K562 (cell line): Measurements from ENCODE around the gene ACOX1. TPM values are rescaled to one million over a fixed set of nuclear protein-coding genes. Genes with fewer than 3 reads are reported as not detected.

ENCODE experiments used
- BMI1 ChIP-seq: fragments of 150-350 bp; IDR thresholded peaks from 2 replicates; pipeline ENCODE4 v1.6.1; 2014; ENCODE audit warnings: low read length
- CCNT2 ChIP-seq: IDR thresholded peaks from 2 replicates; pipeline ENCODE4 v1.6.1; 2011; ENCODE audit warnings: borderline replicate concordance, low read depth, mild to moderate bottlenecking, moderate library complexity, mixed read lengths, low read length; ENCODE audit not compliant: insufficient read length; ENCODE audit errors: extremely low read depth
- EWSR1 ChIP-seq: fragments of 450-650 bp; IDR thresholded peaks from 2 replicates; pipeline ENCODE4 v1.6.1; 2018; ENCODE audit warnings: borderline replicate concordance, mild to moderate bottlenecking, low read depth, moderate library complexity; ENCODE audit not compliant: partially characterized antibody
- GTF2B ChIP-seq: IDR thresholded peaks from 2 replicates; pipeline ENCODE4 v1.6.1; 2011; ENCODE audit not compliant: insufficient read length; ENCODE audit errors: extremely low read depth
- MNT ChIP-seq, 2 experiments: fragments of 450-650 bp; conservative IDR thresholded peaks; 2 replicates each; pipeline ENCODE4 v1.6.1; 2017; ENCODE audit warnings: mild to moderate bottlenecking in 2 of 2, moderate library complexity in 2 of 2
- MTA2 ChIP-seq: fragments of 450-650 bp; IDR thresholded peaks from 2 replicates; pipeline ENCODE4 v1.6.1; 2016; ENCODE audit warnings: low read depth
- NCOA4 ChIP-seq: fragments of 450-650 bp; IDR thresholded peaks from 2 replicates; pipeline ENCODE4 v1.6.1; 2018; ENCODE audit warnings: mild to moderate bottlenecking; ENCODE audit not compliant: partially characterized antibody
- PHF20 ChIP-seq: fragments of 450-650 bp; IDR thresholded peaks from 2 replicates; pipeline ENCODE4 v1.6.1; 2018; ENCODE audit not compliant: partially characterized antibody
- PHTF2 ChIP-seq: fragments of 250-450 bp; sonication (Bioruptor Pico); IDR thresholded peaks from 2 replicates; pipeline ENCODE4 v1.5.0; 2021; ENCODE audit warnings: mild to moderate bottlenecking
- SMAD4 ChIP-seq: fragments of 250-450 bp; sonication (Bioruptor Pico); conservative IDR thresholded peaks from 2 replicates; pipeline ENCODE4 v1.8.0; 2021; ENCODE audit warnings: inconsistent platforms, mild to moderate bottlenecking, moderate library complexity
- TEAD1 ChIP-seq, 2 experiments: fragments of 450-650 bp in 1 of 2; sonication (generic) in 1 of 2; formaldehyde crosslinking; IDR thresholded peaks; 2 replicates each; pipeline versions ENCODE4 v1.4.0 to v1.8.0; 2020 to 2022; ENCODE audit warnings: mild to moderate bottlenecking in 2 of 2, missing genetic modification reagents in 1 of 2
- ZBTB7A ChIP-seq: IDR thresholded peaks from 2 replicates; pipeline ENCODE4 v1.6.1; 2011; ENCODE audit warnings: low read depth, mild to moderate bottlenecking, low read length, moderate library complexity, borderline replicate concordance; ENCODE audit not compliant: control insufficient read depth
- ZHX1 ChIP-seq: fragments of 150-350 bp; conservative IDR thresholded peaks from 2 replicates; pipeline ENCODE4 v1.6.1; 2014; ENCODE audit warnings: low read length
- ZNF407 ChIP-seq: fragments of 450-650 bp; IDR thresholded peaks from 2 replicates; pipeline ENCODE4 v1.6.1; 2016; ENCODE audit warnings: low read depth
- polyA plus RNA-seq, 8 experiments: library from polyadenylated mRNA; depleted of rRNA in 4 of 8; stranded (reverse) in 5 of 8; unstranded in 3 of 8; fragments of >200 nt; fragmentation: Nextera tagmentation in 2 of 8; fragmentation: Illumina TruSeq in 1 of 8; extraction: Ambion mirVana in 2 of 8; extraction: Trizol in 1 of 8; gene quantifications; 2 replicates each; pipeline versions ENCODE4 v1.2.1 to v1.2.3, GENCODE V29; 2011 to 2014; ENCODE audit warnings: inconsistent platforms in 1 of 8, missing spikeins in 1 of 8
- total RNA-seq, 7 experiments: library from RNA; depleted of rRNA in 6 of 7; stranded (reverse); fragments of >200 nt in 6 of 7; fragmentation: Illumina TruSeq in 2 of 7; extraction: Trizol in 2 of 7; gene quantifications; 2 replicates each; pipeline versions ENCODE4 v1.2.1 to v1.2.3, GENCODE V29; 2011 to 2021; ENCODE audit warnings: low replicate concordance in 1 of 7

ACOX1 gene
- total and polyA plus RNA-seq, 9 of the 15 experiments (the other 6 are each of a cell fraction or from before 2014, with no cell fraction given) = 7.8 to 24.1 (median 14.5) TPM

GRCh38 chr17:76000755-76001521 is 22.0 kb upstream of the ACOX1 start, which contains the start of gene CDK3 (continued):
- TF ChIP-seq ZNF407 (no peak), CCNT2 (no peak), MTA2 (no peak), PHF20 (no peak), PHTF2 (CRISPR knock-in tag) (no peak), GTF2B (no peak), EWSR1 (no peak), BMI1 (no peak), NCOA4 (no peak), MNT (conservative IDR thresholded peaks at IDR 0.05) (no peak), TEAD1 (CRISPR knock-in tag; IDR thresholded peaks at IDR 0.05) (no peak), ZHX1 (no peak), SMAD4 (no peak), ZBTB7A (peak; percentile 77)
